HEK293 (cell line): ENCODE results near the gene RNF115.

Source experiments
- ATF2 ChIP-seq: fragments of 450-650 bp; formaldehyde crosslinking; IDR thresholded peaks from 2 replicates; pipeline ENCODE4 v1.5.1; 2016; ENCODE audit warnings: missing biosample characterization, missing genetic modification characterization, low read depth
- KLF1 ChIP-seq: fragments of 450-650 bp; formaldehyde crosslinking; IDR thresholded peaks from 2 replicates; pipeline ENCODE4 v1.5.1; 2016; ENCODE audit warnings: missing biosample characterization, missing genetic modification characterization
- KLF8 ChIP-seq: fragments of 450-650 bp; formaldehyde crosslinking; IDR thresholded peaks from 2 replicates; pipeline ENCODE4 v1.5.1; 2016; ENCODE audit warnings: missing biosample characterization, missing genetic modification characterization
- KLF9 ChIP-seq: fragments of 450-650 bp; formaldehyde crosslinking; IDR thresholded peaks from 2 replicates; pipeline ENCODE4 v1.5.1; 2016; ENCODE audit warnings: missing biosample characterization, missing genetic modification characterization, low read depth
- SP2 ChIP-seq: fragments of 450-650 bp; formaldehyde crosslinking; IDR thresholded peaks from 2 replicates; pipeline ENCODE4 v1.5.1; 2016; ENCODE audit warnings: missing biosample characterization, missing genetic modification characterization
- SP7 ChIP-seq: fragments of 450-650 bp; formaldehyde crosslinking; IDR thresholded peaks from 2 replicates; pipeline ENCODE4 v1.5.1; 2016; ENCODE audit warnings: missing biosample characterization, missing genetic modification characterization
- YY2 ChIP-seq: fragments of 450-650 bp; formaldehyde crosslinking; IDR thresholded peaks from 2 replicates; pipeline ENCODE4 v1.5.1; 2016; ENCODE audit warnings: missing biosample characterization, missing genetic modification characterization
- ZBTB20 ChIP-seq: fragments of 450-650 bp; formaldehyde crosslinking; IDR thresholded peaks from 2 replicates; pipeline ENCODE4 v1.5.1; 2016; ENCODE audit warnings: missing biosample characterization, missing genetic modification characterization
- ZNF23 ChIP-seq: fragments of 450-650 bp; formaldehyde crosslinking; IDR thresholded peaks from 2 replicates; pipeline ENCODE4 v1.5.1; 2016; ENCODE audit warnings: missing biosample characterization, missing genetic modification characterization, borderline replicate concordance
- ZNF449 ChIP-seq: fragments of 450-650 bp; formaldehyde crosslinking; IDR thresholded peaks from 2 replicates; pipeline ENCODE4 v1.5.1; 2017; ENCODE audit warnings: missing biosample characterization, mild to moderate bottlenecking, missing genetic modification characterization, moderate library complexity
- ZNF529 ChIP-seq: fragments of 450-650 bp; formaldehyde crosslinking; IDR thresholded peaks from 2 replicates; pipeline ENCODE4 v1.5.1; 2017; ENCODE audit warnings: missing genetic modification characterization, missing biosample characterization; ENCODE audit not compliant: insufficient replicate concordance
- ZNF548 ChIP-seq: fragments of 450-650 bp; formaldehyde crosslinking; IDR thresholded peaks from 2 replicates; pipeline ENCODE4 v1.5.1; 2016; ENCODE audit warnings: missing biosample characterization, missing genetic modification characterization
- ZNF549 ChIP-seq: fragments of 450-650 bp; IDR thresholded peaks from 2 replicates; pipeline ENCODE4 v1.5.1; 2018; ENCODE audit warnings: missing biosample characterization, missing genetic modification characterization, mild to moderate bottlenecking, inconsistent platforms, moderate library complexity
- ZNF561 ChIP-seq: fragments of 450-650 bp; IDR thresholded peaks from 2 replicates; pipeline ENCODE4 v1.5.1; 2018; ENCODE audit warnings: missing biosample characterization, missing genetic modification characterization, borderline replicate concordance
- ZNF623 ChIP-seq: fragments of 450-650 bp; formaldehyde crosslinking; IDR thresholded peaks from 2 replicates; pipeline ENCODE4 v1.5.1; 2016; ENCODE audit warnings: missing biosample characterization, missing genetic modification characterization
- ZNF629 ChIP-seq: fragments of 450-650 bp; formaldehyde crosslinking; IDR thresholded peaks from 2 replicates; pipeline ENCODE4 v1.5.1; 2017; ENCODE audit warnings: missing biosample characterization, missing genetic modification characterization
- ZNF654 ChIP-seq: fragments of 450-650 bp; formaldehyde crosslinking; IDR thresholded peaks from 2 replicates; pipeline ENCODE4 v1.5.1; 2016; ENCODE audit warnings: low read depth, missing biosample characterization, missing genetic modification characterization
- ZNF843 ChIP-seq: fragments of 450-650 bp; formaldehyde crosslinking; IDR thresholded peaks from 2 replicates; pipeline ENCODE4 v1.5.1; 2016; ENCODE audit warnings: missing biosample characterization, missing genetic modification characterization
- ZSCAN16 ChIP-seq: fragments of 450-650 bp; formaldehyde crosslinking; IDR thresholded peaks from 2 replicates; pipeline ENCODE4 v1.5.1; 2016; ENCODE audit warnings: missing biosample characterization, missing genetic modification characterization
- TF ChIP-seq, protein P1 (sequence below): fragments of 450-650 bp; formaldehyde crosslinking; IDR thresholded peaks from 2 replicates; pipeline ENCODE4 v1.5.1; 2016; ENCODE audit warnings: missing biosample characterization, missing genetic modification characterization, borderline replicate concordance
- TF ChIP-seq, protein P2 (sequence below): fragments of 450-650 bp; formaldehyde crosslinking; IDR thresholded peaks from 2 replicates; pipeline ENCODE4 v1.5.1; 2016; ENCODE audit warnings: missing biosample characterization, missing genetic modification characterization
- TF ChIP-seq, protein P3 (sequence below): fragments of 450-650 bp; formaldehyde crosslinking; IDR thresholded peaks from 2 replicates; pipeline ENCODE4 v1.5.1; 2016; ENCODE audit warnings: missing biosample characterization, missing genetic modification characterization
- TF ChIP-seq, protein P4 (sequence below): fragments of 450-650 bp; formaldehyde crosslinking; IDR thresholded peaks from 2 replicates; pipeline ENCODE4 v1.5.1; 2017; ENCODE audit warnings: missing biosample characterization, missing genetic modification characterization
- TF ChIP-seq, protein P5 (sequence below): fragments of 450-650 bp; formaldehyde crosslinking; IDR thresholded peaks from 2 replicates; pipeline ENCODE4 v1.5.1; 2016; ENCODE audit warnings: missing biosample characterization, missing genetic modification characterization
- TF ChIP-seq, protein P6 (sequence below): fragments of 450-650 bp; formaldehyde crosslinking; optimal IDR thresholded peaks from 2 replicates; pipeline ENCODE3; 2016; ENCODE audit warnings: missing biosample characterization, mild to moderate bottlenecking, missing genetic modification characterization

RNF115 gene

DNA sequence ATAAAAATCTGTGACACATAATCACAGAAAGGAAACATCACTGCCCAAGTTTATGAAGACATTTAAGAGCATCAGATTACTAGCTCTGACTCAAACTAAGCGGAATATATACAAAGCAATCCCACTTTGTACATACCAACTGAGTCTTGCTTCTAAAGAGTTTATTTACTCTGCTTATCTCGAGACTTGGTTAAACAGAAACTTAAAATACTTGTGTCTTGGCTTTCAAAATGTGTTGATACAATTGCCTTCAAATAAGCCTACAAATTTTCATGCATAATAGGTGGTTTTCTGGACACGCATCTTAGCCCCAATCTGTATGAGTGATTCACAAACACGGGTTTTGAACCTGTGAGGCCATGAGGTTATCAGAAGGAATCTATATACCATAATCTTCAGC is 83.6 kb downstream of the RNF115 start (continued):
- TF ChIP-seq, protein P1, sequence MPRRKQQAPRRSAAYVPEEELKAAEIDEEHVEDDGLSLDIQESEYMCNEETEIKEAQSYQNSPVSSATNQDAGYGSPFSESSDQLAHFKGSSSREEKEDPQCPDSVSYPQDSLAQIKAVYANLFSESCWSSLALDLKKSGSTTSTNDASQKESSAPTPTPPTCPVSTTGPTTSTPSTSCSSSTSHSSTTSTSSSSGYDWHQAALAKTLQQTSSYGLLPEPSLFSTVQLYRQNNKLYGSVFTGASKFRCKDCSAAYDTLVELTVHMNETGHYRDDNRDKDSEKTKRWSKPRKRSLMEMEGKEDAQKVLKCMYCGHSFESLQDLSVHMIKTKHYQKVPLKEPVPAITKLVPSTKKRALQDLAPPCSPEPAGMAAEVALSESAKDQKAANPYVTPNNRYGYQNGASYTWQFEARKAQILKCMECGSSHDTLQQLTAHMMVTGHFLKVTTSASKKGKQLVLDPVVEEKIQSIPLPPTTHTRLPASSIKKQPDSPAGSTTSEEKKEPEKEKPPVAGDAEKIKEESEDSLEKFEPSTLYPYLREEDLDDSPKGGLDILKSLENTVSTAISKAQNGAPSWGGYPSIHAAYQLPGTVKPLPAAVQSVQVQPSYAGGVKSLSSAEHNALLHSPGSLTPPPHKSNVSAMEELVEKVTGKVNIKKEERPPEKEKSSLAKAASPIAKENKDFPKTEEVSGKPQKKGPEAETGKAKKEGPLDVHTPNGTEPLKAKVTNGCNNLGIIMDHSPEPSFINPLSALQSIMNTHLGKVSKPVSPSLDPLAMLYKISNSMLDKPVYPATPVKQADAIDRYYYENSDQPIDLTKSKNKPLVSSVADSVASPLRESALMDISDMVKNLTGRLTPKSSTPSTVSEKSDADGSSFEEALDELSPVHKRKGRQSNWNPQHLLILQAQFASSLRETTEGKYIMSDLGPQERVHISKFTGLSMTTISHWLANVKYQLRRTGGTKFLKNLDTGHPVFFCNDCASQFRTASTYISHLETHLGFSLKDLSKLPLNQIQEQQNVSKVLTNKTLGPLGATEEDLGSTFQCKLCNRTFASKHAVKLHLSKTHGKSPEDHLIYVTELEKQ (tag by site-specific recombination) = peak; percentile 75; the same call in 1 of the 2 replicates
- TF ChIP-seq KLF8 = peak; percentile 48; the same call in 1 of the 2 replicates
- 0 out of 2 replicates have a peak, but pooled peaks have one; percentile 24 for TF ChIP-seq ZNF449 (tag by site-specific recombination)
- TF ChIP-seq ZNF843 = peak; percentile 95
- TF ChIP-seq ZSCAN16 = no peak
- TF ChIP-seq ZBTB20 (tag by site-specific recombination) = no peak; the same call in 1 of the 2 replicates
- TF ChIP-seq, protein P2, sequence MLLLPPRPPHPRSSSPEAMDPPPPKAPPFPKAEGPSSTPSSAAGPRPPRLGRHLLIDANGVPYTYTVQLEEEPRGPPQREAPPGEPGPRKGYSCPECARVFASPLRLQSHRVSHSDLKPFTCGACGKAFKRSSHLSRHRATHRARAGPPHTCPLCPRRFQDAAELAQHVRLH (tag by site-specific recombination) = 0 out of 2 replicates have a peak, but pooled peaks have one; percentile 29
- TF ChIP-seq ZNF549 (tag by site-specific recombination) = 0 out of 2 replicates have a peak, but pooled peaks have one; percentile 17
- TF ChIP-seq ZNF23 (tag by site-specific recombination) = no peak
- TF ChIP-seq SP2 = no peak
- TF ChIP-seq, protein P3, sequence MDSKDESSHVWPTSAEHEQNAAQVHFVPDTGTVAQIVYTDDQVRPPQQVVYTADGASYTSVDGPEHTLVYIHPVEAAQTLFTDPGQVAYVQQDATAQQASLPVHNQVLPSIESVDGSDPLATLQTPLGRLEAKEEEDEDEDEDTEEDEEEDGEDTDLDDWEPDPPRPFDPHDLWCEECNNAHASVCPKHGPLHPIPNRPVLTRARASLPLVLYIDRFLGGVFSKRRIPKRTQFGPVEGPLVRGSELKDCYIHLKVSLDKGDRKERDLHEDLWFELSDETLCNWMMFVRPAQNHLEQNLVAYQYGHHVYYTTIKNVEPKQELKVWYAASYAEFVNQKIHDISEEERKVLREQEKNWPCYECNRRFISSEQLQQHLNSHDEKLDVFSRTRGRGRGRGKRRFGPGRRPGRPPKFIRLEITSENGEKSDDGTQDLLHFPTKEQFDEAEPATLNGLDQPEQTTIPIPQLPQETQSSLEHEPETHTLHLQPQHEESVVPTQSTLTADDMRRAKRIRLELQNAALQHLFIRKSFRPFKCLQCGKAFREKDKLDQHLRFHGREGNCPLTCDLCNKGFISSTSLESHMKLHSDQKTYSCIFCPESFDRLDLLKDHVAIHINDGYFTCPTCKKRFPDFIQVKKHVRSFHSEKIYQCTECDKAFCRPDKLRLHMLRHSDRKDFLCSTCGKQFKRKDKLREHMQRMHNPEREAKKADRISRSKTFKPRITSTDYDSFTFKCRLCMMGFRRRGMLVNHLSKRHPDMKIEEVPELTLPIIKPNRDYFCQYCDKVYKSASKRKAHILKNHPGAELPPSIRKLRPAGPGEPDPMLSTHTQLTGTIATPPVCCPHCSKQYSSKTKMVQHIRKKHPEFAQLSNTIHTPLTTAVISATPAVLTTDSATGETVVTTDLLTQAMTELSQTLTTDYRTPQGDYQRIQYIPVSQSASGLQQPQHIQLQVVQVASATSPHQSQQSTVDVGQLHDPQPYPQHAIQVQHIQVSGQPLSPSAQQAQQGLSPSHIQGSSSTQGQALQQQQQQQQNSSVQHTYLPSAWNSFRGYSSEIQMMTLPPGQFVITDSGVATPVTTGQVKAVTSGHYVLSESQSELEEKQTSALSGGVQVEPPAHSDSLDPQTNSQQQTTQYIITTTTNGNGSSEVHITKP (tag by site-specific recombination) = no peak
- TF ChIP-seq SP7 (tag by site-specific recombination) = peak; percentile 79
- 0 out of 2 replicates have a peak, but pooled peaks have one; percentile 46 for TF ChIP-seq ZNF561 (tag by site-specific recombination)
- TF ChIP-seq KLF9 (tag by site-specific recombination) = no peak
- no peak for TF ChIP-seq ATF2
- no peak for TF ChIP-seq ZNF529 (tag by site-specific recombination)
- no peak for TF ChIP-seq YY2 (tag by site-specific recombination)
- TF ChIP-seq, protein P4, sequence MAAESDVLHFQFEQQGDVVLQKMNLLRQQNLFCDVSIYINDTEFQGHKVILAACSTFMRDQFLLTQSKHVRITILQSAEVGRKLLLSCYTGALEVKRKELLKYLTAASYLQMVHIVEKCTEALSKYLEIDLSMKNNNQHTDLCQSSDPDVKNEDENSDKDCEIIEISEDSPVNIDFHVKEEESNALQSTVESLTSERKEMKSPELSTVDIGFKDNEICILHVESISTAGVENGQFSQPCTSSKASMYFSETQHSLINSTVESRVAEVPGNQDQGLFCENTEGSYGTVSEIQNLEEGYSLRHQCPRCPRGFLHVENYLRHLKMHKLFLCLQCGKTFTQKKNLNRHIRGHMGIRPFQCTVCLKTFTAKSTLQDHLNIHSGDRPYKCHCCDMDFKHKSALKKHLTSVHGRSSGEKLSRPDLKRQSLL (tag by site-specific recombination) = no peak
- TF ChIP-seq, protein P5, sequence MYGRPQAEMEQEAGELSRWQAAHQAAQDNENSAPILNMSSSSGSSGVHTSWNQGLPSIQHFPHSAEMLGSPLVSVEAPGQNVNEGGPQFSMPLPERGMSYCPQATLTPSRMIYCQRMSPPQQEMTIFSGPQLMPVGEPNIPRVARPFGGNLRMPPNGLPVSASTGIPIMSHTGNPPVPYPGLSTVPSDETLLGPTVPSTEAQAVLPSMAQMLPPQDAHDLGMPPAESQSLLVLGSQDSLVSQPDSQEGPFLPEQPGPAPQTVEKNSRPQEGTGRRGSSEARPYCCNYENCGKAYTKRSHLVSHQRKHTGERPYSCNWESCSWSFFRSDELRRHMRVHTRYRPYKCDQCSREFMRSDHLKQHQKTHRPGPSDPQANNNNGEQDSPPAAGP = peak; percentile 73
- TF ChIP-seq, protein P6, sequence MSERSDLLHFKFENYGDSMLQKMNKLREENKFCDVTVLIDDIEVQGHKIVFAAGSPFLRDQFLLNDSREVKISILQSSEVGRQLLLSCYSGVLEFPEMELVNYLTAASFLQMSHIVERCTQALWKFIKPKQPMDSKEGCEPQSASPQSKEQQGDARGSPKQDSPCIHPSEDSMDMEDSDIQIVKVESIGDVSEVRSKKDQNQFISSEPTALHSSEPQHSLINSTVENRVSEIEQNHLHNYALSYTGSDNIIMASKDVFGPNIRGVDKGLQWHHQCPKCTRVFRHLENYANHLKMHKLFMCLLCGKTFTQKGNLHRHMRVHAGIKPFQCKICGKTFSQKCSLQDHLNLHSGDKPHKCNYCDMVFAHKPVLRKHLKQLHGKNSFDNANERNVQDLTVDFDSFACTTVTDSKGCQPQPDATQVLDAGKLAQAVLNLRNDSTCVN (tag by site-specific recombination) = no peak
- peak; percentile 86 for TF ChIP-seq ZNF629 (tag by site-specific recombination)
- TF ChIP-seq KLF1 (tag by site-specific recombination) = peak; percentile 69; the same call in 1 of the 2 replicates
- TF ChIP-seq ZNF623 = no peak
- TF ChIP-seq ZNF548 = no peak
- TF ChIP-seq ZNF654 = 0 out of 2 replicates have a peak, but pooled peaks have one; percentile 8
